ENCODE measurements around the gene RARRES1.

DNA sequence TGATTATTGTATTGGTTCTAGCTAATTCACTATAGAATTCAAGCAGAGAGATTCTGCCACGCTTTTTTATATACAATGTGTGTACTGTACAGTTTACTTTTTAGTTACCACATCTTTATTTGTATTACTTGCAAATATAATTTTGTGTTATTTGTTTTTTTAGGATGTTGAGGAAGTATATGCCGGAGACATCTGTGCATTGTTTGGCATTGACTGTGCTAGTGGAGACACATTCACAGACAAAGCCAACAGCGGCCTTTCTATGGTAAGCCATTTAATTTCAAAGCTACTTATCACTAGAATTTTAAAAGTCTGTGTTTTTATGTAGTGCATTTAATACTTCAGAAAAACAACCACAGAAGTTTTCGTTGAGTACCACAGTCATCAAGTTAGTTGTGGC lies 71.5 kb downstream of the RARRES1 start:
- TF ChIP-seq POLR2AphosphoS5 (IDR thresholded peaks at IDR 0.05; ENCODE audit: low read depth, low read length), result no peak
- no peak for TF ChIP-seq POLR2A (IDR thresholded peaks at IDR 0.05; ENCODE audit: low read depth, low read length)
- no peak for TF ChIP-seq TAF1 (IDR thresholded peaks at IDR 0.05; ENCODE audit: borderline replicate concordance, low read depth, low read length)
